OCI-LY7 (cell line): ENCODE data around the gene HRAS.

Experiments used
- CTCF ChIP-seq: fragments of 200-600 bp; sonication (generic); conservative IDR thresholded peaks from 2 replicates; pipeline ENCODE4 v1.5.1; 2014; ENCODE audit warnings: mild to moderate bottlenecking, antibody characterized with exemption, low read length, moderate library complexity, mixed read lengths
- EZH2phosphoT487 ChIP-seq: fragments of 200-600 bp; sonication (generic); IDR thresholded peaks from 2 replicates; pipeline ENCODE4 v1.6.1; 2018; ENCODE audit warnings: low read depth, borderline replicate concordance, mild to moderate bottlenecking, mixed run types, antibody characterized with exemption, low read length, moderate library complexity, mixed read lengths

GRCh38 chr11:533586-534395 lies 1.6 kb downstream of the HRAS start:
- TF ChIP-seq EZH2phosphoT487: no peak
- no peak for TF ChIP-seq CTCF
